ENCODE data around the gene INPP5A. TPM values are rescaled to one million over a fixed set of nuclear protein-coding genes. Genes with fewer than 3 reads are reported as not detected.

The INPP5A gene
- total and polyA plus RNA-seq, 10 of the 15 experiments (the other 5 are each of a cell fraction or from before 2014, with no cell fraction given), result 0.52 to 15.0 (median 6.3) TPM

- in situ Hi-C loops (cut with MboI), result no loop called here
- TF ChIP-seq SP1 (IDR thresholded peaks at IDR 0.05; ENCODE audit: low read depth, low read length) (no peak), ZNF217 (IDR thresholded peaks at IDR 0.05) (no peak), BCL11A (IDR thresholded peaks at IDR 0.05; ENCODE audit: low read depth, low read length) (no peak), NR2F1 (conservative IDR thresholded peaks at IDR 0.05) (no peak), MLLT1 (IDR thresholded peaks at IDR 0.05) (no peak), SKIL (IDR thresholded peaks at IDR 0.05; ENCODE audit: low read depth, poor library complexity, severe bottlenecking) (no peak), MTA3 (IDR thresholded peaks at IDR 0.05; ENCODE audit: borderline replicate concordance, low read length) (no peak), NBN (IDR thresholded peaks at IDR 0.05) (no peak), REST (IDR thresholded peaks at IDR 0.05; ENCODE audit: low read depth, low read length) (no peak), ELK1 (IDR thresholded peaks at IDR 0.05; ENCODE audit: low read depth, low read length) (no peak), STAT1 (conservative IDR thresholded peaks at IDR 0.05) (no peak), FOXM1 (IDR thresholded peaks at IDR 0.05; ENCODE audit: low read depth, low read length) (no peak), ZSCAN29 (IDR thresholded peaks at IDR 0.05) (no peak), KAT2A (conservative IDR thresholded peaks at IDR 0.05; ENCODE audit: control insufficient read depth, low read depth, low read length) (no peak), TBL1XR1 (IDR thresholded peaks at IDR 0.05; ENCODE audit: low read depth, low read length) (no peak), SREBF1 (IDR thresholded peaks at IDR 0.05; ENCODE audit: low read length) (no peak), POLR2A (IDR thresholded peaks at IDR 0.05; ENCODE audit: low read depth, low read length) (no peak), BHLHE40 (IDR thresholded peaks at IDR 0.05; ENCODE audit: borderline replicate concordance in 1 of 2, low read depth in 2 of 2, low read length in 1 of 2) (no peak), CBX5 (IDR thresholded peaks at IDR 0.05; ENCODE audit: low read depth) (no peak)
These were observed 154.7 kb downstream of the INPP5A start for GRCh38 chr10:132692311-132692710.

More at GRCh38 chr10:132692311-132692710, 154.7 kb downstream of the INPP5A start:
- Histone ChIP-seq H3K79me2 (ENCODE audit: control insufficient read depth, insufficient read depth, low read length) (no peaks in the 10 kb centered on the region), H2AFZ (ENCODE audit: control insufficient read depth, low read depth, low read length) (no peak overlapping the region), H3K4me3 (no peak overlapping the region), H3K4me2 (ENCODE audit: control insufficient read depth, insufficient read depth) (no peak overlapping the region), H3K27ac (ENCODE audit: control insufficient read depth, insufficient read depth) (no peak overlapping the region), H3K9me3 (replicated peaks; ENCODE audit: control insufficient read depth, insufficient read depth, low read length) (no peaks in the 10 kb centered on the region; the same call in 2 of the 3 replicates), H3K9ac (ENCODE audit: control insufficient read depth, insufficient read depth, low read length) (no peak overlapping the region), H3K27me3 (replicated peaks in 1 of 2; ENCODE audit: control insufficient read depth in 2 of 2, insufficient read depth in 2 of 2, low read length in 1 of 2) (no peaks in the 10 kb centered on the region), H3K36me3 (ENCODE audit: control insufficient read depth in 2 of 2, insufficient read depth in 2 of 2, low read length in 1 of 2) (no peaks in the 10 kb centered on the region; a peak in 1 of 4 replicates), H3K4me1 (ENCODE audit: control insufficient read depth, insufficient read depth, low read length) (no peaks in the 10 kb centered on the region), H4K20me1 (ENCODE audit: control insufficient read depth, insufficient read depth) (no peaks in the 10 kb centered on the region)
- FAIRE-seq, result no peak
- CTCF ChIA-PET, result interaction anchor here (2.7 kb wide), 1 partner anchor 233 kb away, joined by 9 read pairs; no protein-coding TSS in a partner anchor
- DNase-seq (ENCODE audit: low read depth, low spot score), result no peak
- SMC1A ChIA-PET (ENCODE audit: uncharacterized antibody, unreplicated experiment), result no interaction called here
- WGBS (ENCODE audit: insufficient coverage, insufficient replicate concordance, low lambda C conversion rate, missing lambda C conversion rate), result 88% methylated on average over 2 of the region's 2 CpGs
- RAD21 ChIA-PET (ENCODE audit: unreplicated experiment), result no interaction called here
- intact Hi-C loops (cut with micrococcal nuclease; ENCODE audit: unreplicated experiment), result no loop called here
- no peak for ATAC-seq
- POLR2A ChIA-PET, result no interaction called here
- BruUV-seq (replicated peaks), result TSS peak; percentile 46

All from GM12878 (cell line).